Measurements from ENCODE around the gene MCRIP1. TPM values are rescaled to one million over a fixed set of nuclear protein-coding genes. Genes with fewer than 3 reads are reported as not detected.
A peak's percentile ranks its signal among the peaks of the same experiment; 100 is the strongest.

Gene MCRIP1
- polyA plus RNA-seq, 3 donors = 102 to 124 (median 122) TPM

GRCh38 chr17:81825841-81826466 lies 7.1 kb downstream of the MCRIP1 start:
- no peak for DNase-seq

GRCh38 chr17:81824595-81824994 lies 8.5 kb downstream of the MCRIP1 start:
- DNase-seq = no peak

- DNase-seq = no peak
Observed at GRCh38 chr17:81823820-81824550, 9.1 kb downstream of the MCRIP1 start.

- no peak for DNase-seq
Observed at GRCh38 chr17:81822996-81823819, 9.9 kb downstream of the MCRIP1 start.

GRCh38 chr17:81822312-81822637 lies 10.8 kb downstream of the MCRIP1 start:
- no peak for DNase-seq

GRCh38 chr17:81821603-81822311 lies 11.3 kb downstream of the MCRIP1 start:
- no peak for DNase-seq

- no peak for DNase-seq
Observed at GRCh38 chr17:81821147-81821546, 11.9 kb downstream of the MCRIP1 start.

GRCh38 chr17:81819708-81820107 lies 13.4 kb downstream of the MCRIP1 start:
- DNase-seq = no peak

- DNase-seq = no peak
Observed at GRCh38 chr17:81817758-81818147, 15.3 kb downstream of the MCRIP1 start.

- no peak for DNase-seq
Observed at GRCh38 chr17:81815646-81815986, 17.5 kb downstream of the MCRIP1 start.

GRCh38 chr17:81814748-81815645 lies 18.1 kb downstream of the MCRIP1 start:
- DNase-seq = peak; percentile 57

GRCh38 chr17:81813861-81814683 lies 19.0 kb downstream of the MCRIP1 start:
- DNase-seq = no peak

GRCh38 chr17:81813371-81813684 lies 19.8 kb downstream of the MCRIP1 start:
- DNase-seq = no peak

- no peak for DNase-seq
Observed at GRCh38 chr17:81812571-81813370, 20.3 kb downstream of the MCRIP1 start.

GRCh38 chr17:81811705-81812570 lies 21.2 kb downstream of the MCRIP1 start:
- DNase-seq = no peak

GRCh38 chr17:81810892-81811704 lies 22.0 kb downstream of the MCRIP1 start:
- DNase-seq = no peak

GRCh38 chr17:81810476-81810875 lies 22.6 kb downstream of the MCRIP1 start:
- no peak for DNase-seq

GRCh38 chr17:81809556-81809998 lies 23.5 kb downstream of the MCRIP1 start:
- DNase-seq = no peak
